ACC112 (cell line): ENCODE measurements around the gene ATF3.

Experiments used
- H2AFZ ChIP-seq: fragments of 200-600 bp; sonication (generic); one replicate; pipeline ENCODE4 v1.6.0; 2017; ENCODE audit warnings: antibody characterized with exemption, low read length; ENCODE audit not compliant: unreplicated experiment
- H3K27ac ChIP-seq: fragments of 200-600 bp; sonication (generic); 2 replicates; pipeline ENCODE4 v1.5.1; 2014; ENCODE audit warnings: low read depth, mild to moderate bottlenecking, antibody characterized with exemption, low read length, moderate library complexity
- H3K27me3 ChIP-seq: fragments of 200-600 bp; sonication (generic); 2 replicates; pipeline ENCODE4 v1.6.1; 2014; ENCODE audit warnings: mild to moderate bottlenecking, antibody characterized with exemption, low read length, moderate library complexity, mixed read lengths; ENCODE audit not compliant: insufficient read depth
- H3K36me3 ChIP-seq: fragments of 200-600 bp; sonication (generic); 2 replicates; pipeline ENCODE4 v1.6.1; 2016; ENCODE audit warnings: mild to moderate bottlenecking, antibody characterized with exemption, low read length, moderate library complexity, mixed read lengths; ENCODE audit not compliant: insufficient read depth
- H3K4me1 ChIP-seq: fragments of 200-600 bp; sonication (generic); one replicate; pipeline ENCODE4 v1.6.1; 2016; ENCODE audit warnings: low read length, mixed read lengths; ENCODE audit not compliant: insufficient read depth, unreplicated experiment, control insufficient read depth
- H3K4me3 ChIP-seq: fragments of 200-600 bp; sonication (generic); 2 replicates; pipeline ENCODE4 v1.5.1; 2014; ENCODE audit warnings: mild to moderate bottlenecking, low read depth, low read length
- H3K79me2 ChIP-seq: fragments of 200-600 bp; sonication (generic); one replicate; pipeline ENCODE4 v1.6.0; 2016; ENCODE audit warnings: low read length; ENCODE audit not compliant: control insufficient read depth, unreplicated experiment, insufficient read depth

Gene ATF3

GRCh38 chr1:212608392-212608958 is at the start of gene ATF3:
TSS of gene ATF3 (plus strand) at chr1:212608761. CDS start at chr1:212615022, 6,261 bp downstream.
- H2AFZ ChIP-seq = no peak within 1 kb of the TSS
- H3K4me3 ChIP-seq = peak within 1 kb of the TSS; percentile 90
- H3K27ac ChIP-seq = peak within 1 kb of the TSS; percentile 89
- no peaks in the 10 kb centered on the region for H3K79me2 ChIP-seq
- H3K36me3 ChIP-seq = no peaks in the 10 kb centered on the region
- peaks cover 27% of the 10 kb centered on the region for H3K4me1 ChIP-seq
- H3K27me3 ChIP-seq = peaks cover 46% of the 10 kb centered on the region

DNA sequence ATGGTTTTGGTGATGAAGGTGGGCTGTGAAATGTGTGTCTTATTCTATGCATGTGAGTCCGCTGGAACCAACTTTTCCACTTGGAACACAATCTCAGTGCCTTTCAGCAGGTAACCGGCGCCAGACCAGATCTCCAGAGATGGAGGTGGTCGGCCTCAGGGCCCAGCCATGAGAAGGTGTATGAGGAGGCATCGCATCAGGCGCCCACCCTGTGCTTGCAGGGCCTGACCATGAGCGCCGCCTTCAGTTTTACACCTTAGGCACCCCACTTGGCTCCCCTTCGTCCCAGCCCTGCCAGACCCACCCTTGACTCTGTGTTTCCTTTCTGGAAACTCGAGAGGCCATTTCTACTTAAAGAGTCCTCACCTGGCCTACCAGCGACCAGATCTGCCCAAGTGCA is 48.6 kb upstream of the ATF3 start:
- no peak overlapping the region for H3K27ac ChIP-seq

GRCh38 chr1:212560933-212561460 is 47.6 kb upstream of the ATF3 start:
- H3K4me1 ChIP-seq = peaks cover 20% of the 10 kb centered on the region
- H2AFZ ChIP-seq = no peak overlapping the region
- H3K79me2 ChIP-seq = no peaks in the 10 kb centered on the region
- no peaks in the 10 kb centered on the region for H3K27me3 ChIP-seq
- H3K4me3 ChIP-seq = no peak overlapping the region
- no peaks in the 10 kb centered on the region for H3K36me3 ChIP-seq
- peak overlapping the region; percentile 62 for H3K27ac ChIP-seq

More for the DNA sequence above, 48.6 kb upstream of the ATF3 start:
- Histone ChIP-seq H3K79me2 (no peaks in the 10 kb centered on the region), H3K27me3 (no peaks in the 10 kb centered on the region), H3K4me1 (peaks cover 20% of the 10 kb centered on the region), H3K36me3 (no peaks in the 10 kb centered on the region), H3K4me3 (no peak overlapping the region), H2AFZ (no peak overlapping the region)

DNA sequence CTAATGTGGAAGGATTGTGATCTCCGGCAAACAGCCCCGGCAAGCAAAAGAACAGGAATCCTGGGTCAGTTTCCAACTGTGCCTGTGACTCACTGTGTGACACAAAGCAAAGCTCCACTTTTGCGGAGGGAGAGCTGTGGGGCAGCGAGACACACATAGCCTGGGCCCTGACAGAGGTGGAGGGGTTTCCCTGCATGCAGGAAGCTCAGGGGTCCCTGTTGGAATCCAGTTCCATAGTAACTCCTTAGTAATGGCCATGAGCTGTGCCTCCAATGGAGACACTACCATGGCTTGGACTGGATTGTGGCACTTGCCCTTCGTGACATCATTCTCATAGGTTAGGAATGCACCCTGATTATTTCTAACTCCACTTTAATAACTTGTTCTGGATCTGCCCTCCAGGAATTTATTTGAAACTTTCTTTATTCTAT is 47.0 kb upstream of the ATF3 start:
- Histone ChIP-seq H3K79me2 (no peaks in the 10 kb centered on the region), H3K4me1 (peaks cover 24% of the 10 kb centered on the region), H3K4me3 (peak overlapping the region; percentile 40), H2AFZ (peak overlapping the region; percentile 16), H3K36me3 (no peaks in the 10 kb centered on the region), H3K27ac (peak overlapping the region; percentile 62), H3K27me3 (no peaks in the 10 kb centered on the region)

GRCh38 chr1:212562771-212563170 is 45.8 kb upstream of the ATF3 start:
- Histone ChIP-seq H3K27me3 (no peaks in the 10 kb centered on the region), H3K36me3 (no peaks in the 10 kb centered on the region), H3K4me3 (no peak overlapping the region), H2AFZ (no peak overlapping the region), H3K4me1 (peaks cover 23% of the 10 kb centered on the region), H3K27ac (no peak overlapping the region), H3K79me2 (no peaks in the 10 kb centered on the region)

- H3K79me2 ChIP-seq = no peaks in the 10 kb centered on the region
- peaks cover 14% of the 10 kb centered on the region for H3K4me1 ChIP-seq
- H3K36me3 ChIP-seq = no peaks in the 10 kb centered on the region
- no peak overlapping the region for H2AFZ ChIP-seq
- H3K27me3 ChIP-seq = no peaks in the 10 kb centered on the region
- no peak overlapping the region for H3K4me3 ChIP-seq
- no peak overlapping the region for H3K27ac ChIP-seq
Observed at GRCh38 chr1:212565079-212565478, 43.5 kb upstream of the ATF3 start.

DNA sequence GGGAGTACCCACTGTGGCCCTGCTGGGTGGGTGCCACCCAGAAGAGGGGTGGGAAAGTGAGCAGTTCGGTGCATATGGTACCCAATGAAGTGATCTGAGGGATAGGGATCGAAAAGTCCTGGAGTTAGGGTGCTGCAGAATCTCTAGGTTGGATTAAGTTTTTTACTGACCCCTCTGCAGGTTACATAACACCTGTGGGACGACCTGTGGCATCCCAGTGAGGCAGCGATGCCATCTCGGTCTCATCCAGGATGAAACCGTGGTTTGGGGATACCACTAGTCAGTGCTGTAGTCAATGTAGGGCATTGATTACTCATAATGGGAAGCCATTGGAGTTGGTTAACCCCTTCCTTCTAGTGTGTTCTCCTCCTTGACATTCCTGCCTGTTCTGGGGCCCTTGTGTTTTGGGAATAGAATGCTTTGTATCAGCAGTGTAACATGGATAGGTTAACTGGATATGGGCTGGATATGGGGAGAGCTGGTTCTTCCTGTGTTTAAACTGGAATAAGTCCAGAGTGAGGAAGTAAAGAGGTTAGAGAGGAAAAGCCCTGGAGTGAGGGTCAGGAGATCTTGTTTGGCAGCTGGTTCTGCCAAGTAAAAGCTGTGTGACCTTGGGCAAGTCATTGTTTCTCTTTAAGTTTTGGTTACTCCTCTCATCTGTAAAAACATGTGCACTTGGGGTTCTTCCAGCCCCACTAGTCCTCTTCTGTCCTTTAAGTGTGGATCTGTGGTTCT is 42.8 kb upstream of the ATF3 start:
- Histone ChIP-seq H3K27ac (no peak overlapping the region), H3K4me1 (peaks cover 14% of the 10 kb centered on the region), H3K36me3 (no peaks in the 10 kb centered on the region), H2AFZ (no peak overlapping the region), H3K79me2 (no peaks in the 10 kb centered on the region), H3K4me3 (no peak overlapping the region), H3K27me3 (no peaks in the 10 kb centered on the region)

DNA sequence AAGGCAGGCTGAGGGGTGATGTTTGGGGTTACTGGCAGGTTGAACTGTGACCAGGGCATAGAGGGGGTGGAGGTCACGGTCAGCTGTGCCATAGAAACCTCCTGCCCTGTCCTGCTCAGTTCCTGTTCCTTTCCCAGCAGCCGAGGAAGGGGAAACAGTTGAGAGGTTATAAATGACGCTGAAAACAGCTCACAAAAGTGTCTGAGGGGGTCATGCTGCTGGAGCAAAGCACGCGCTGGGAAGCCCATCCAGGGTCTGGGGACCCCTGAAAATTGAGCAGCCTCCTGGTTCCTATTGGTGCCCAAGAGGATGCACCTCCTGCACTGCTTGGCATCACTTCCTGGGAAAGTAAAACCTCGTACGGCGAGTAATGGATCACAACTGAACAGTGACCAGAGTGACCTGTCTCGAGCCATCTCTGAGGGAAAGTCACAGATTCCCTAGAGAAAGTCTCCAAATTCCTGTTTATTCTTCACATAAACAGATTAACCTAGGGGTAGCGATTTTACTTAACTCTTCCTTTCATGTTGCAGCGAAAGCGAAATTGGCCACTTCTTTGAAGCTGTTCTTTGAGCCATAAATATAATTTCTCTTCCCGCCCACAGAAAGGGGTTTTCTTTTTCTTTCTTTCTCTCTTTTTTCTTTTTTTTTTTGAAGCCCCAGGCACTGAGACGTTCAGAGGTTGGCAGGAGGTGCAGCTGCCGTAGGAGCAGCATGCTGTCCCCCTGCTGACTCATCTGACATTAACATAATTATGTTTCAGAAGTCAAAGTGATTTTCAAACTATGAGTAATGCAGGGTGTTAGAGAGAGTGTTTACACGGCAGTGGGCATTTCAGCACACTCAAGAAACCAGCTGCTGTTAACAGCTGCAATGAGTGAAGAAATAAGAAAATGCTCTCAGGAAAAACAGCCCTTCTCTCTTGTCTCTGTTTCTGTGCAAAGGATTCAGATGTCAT is 41.8 kb upstream of the ATF3 start:
- Histone ChIP-seq H3K4me3 (peak overlapping the region; percentile 77), H3K4me1 (peaks cover 6% of the 10 kb centered on the region), H3K27me3 (no peaks in the 10 kb centered on the region), H3K36me3 (no peaks in the 10 kb centered on the region), H3K79me2 (no peaks in the 10 kb centered on the region), H2AFZ (peak overlapping the region; percentile 74), H3K27ac (peak overlapping the region; percentile 62; the same call in 1 of the 2 replicates)

GRCh38 chr1:212567638-212568037 is 40.9 kb upstream of the ATF3 start:
- H3K36me3 ChIP-seq = no peaks in the 10 kb centered on the region
- H3K27ac ChIP-seq = no peak overlapping the region
- no peak overlapping the region for H3K4me3 ChIP-seq
- peaks cover 6% of the 10 kb centered on the region for H3K4me1 ChIP-seq
- H3K27me3 ChIP-seq = no peaks in the 10 kb centered on the region
- H3K79me2 ChIP-seq = no peaks in the 10 kb centered on the region
- H2AFZ ChIP-seq = no peak overlapping the region

DNA sequence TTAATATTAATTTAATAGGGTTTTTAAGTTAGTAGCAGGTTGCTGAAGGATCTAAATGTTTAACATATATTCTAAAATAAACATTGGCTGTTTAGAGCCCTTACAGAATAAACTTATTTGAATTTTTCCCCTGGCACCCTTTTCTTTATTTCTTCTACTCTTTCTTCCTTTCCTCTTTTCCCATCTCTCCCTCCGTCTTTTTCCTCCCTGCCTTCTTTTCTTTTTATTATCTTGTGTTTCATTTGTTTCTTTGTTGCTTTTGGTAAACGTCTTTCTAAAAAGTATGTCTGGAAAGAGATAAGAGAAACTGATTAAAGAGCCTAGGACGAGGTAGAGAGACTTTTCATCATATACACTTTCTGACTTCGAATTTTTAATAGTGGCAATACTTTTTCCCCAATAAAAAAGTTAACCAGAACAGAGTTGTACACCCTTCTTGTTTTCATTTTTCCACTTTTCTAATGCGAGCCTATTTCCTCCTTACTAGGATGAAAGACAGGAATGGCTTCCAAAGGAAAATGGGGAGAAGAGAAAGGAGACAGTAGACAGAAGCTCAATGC is 39.5 kb upstream of the ATF3 start:
- H3K27ac ChIP-seq = no peak overlapping the region
- peaks cover 6% of the 10 kb centered on the region for H3K4me1 ChIP-seq
- H3K36me3 ChIP-seq = no peaks in the 10 kb centered on the region
- no peak overlapping the region for H3K4me3 ChIP-seq
- H2AFZ ChIP-seq = no peak overlapping the region
- no peaks in the 10 kb centered on the region for H3K79me2 ChIP-seq
- no peaks in the 10 kb centered on the region for H3K27me3 ChIP-seq
